Natural killer cell (primary cell): Measurements from ENCODE around the gene NFE2L3. TPM values are rescaled to one million over a fixed set of nuclear protein-coding genes. Genes with fewer than 3 reads are reported as not detected.

Experiments
- ATAC-seq, 3 donors: fragments of 150-1000 bp in 2 of 3; fragments of 200-7000 bp in 1 of 3; cut with Tn5 transposase; 1 replicate in 1 of 3; 2 replicates in 2 of 3; pipeline ENCODE4 v1.10.0; 2021; ENCODE audit warnings: mild to moderate bottlenecking in 2 of 3, moderate library complexity in 2 of 3
- DNase-seq, 2 donors: peaks; one replicate each; pipeline versions ENCODE4 v3.0.0 to v3.0.0-alpha.2; 2013 to 2021; ENCODE audit warnings: mixed read lengths in 1 of 2
- H3K27ac ChIP-seq: one replicate; pipeline ENCODE4 v1.5.1; 2013; ENCODE audit warnings: mild to moderate bottlenecking, low read length
- H3K27me3 ChIP-seq: one replicate; pipeline ENCODE4 v1.6.1; 2013; ENCODE audit warnings: low read length; ENCODE audit not compliant: control insufficient read depth, insufficient read depth
- H3K36me3 ChIP-seq: one replicate; pipeline ENCODE4 v1.6.1; 2013; ENCODE audit warnings: low read length; ENCODE audit not compliant: control insufficient read depth, insufficient read depth
- H3K4me1 ChIP-seq: one replicate; pipeline ENCODE4 v1.6.1; 2013; ENCODE audit warnings: low read length; ENCODE audit not compliant: control insufficient read depth, insufficient read depth
- H3K4me3 ChIP-seq: one replicate; pipeline ENCODE4 v1.5.1; 2013; ENCODE audit warnings: low read length
- H3K9me3 ChIP-seq: one replicate; pipeline ENCODE4 v1.6.1; 2013; ENCODE audit warnings: low read length; ENCODE audit not compliant: control insufficient read depth, insufficient read depth
- H3K27ac Mint-ChIP-seq, 2 donors: one replicate each; pipeline ENCODE4 v1.8.0; 2022; ENCODE audit warnings: mild to moderate bottlenecking in 2 of 2, mixed read lengths in 2 of 2, moderate library complexity in 1 of 2
- H3K27me3 Mint-ChIP-seq, 2 donors: one replicate each; pipeline ENCODE4 v1.8.0; 2022; ENCODE audit warnings: low read depth in 2 of 2, mixed read lengths in 2 of 2
- H3K36me3 Mint-ChIP-seq: one replicate; pipeline ENCODE4 v1.8.0; 2022; ENCODE audit warnings: mixed read lengths
- H3K4me1 Mint-ChIP-seq, 2 donors: one replicate each; pipeline ENCODE4 v1.8.0; 2022; ENCODE audit warnings: mixed read lengths in 2 of 2
- H3K4me3 Mint-ChIP-seq: one replicate; pipeline ENCODE4 v1.8.0; 2022; ENCODE audit warnings: mild to moderate bottlenecking, moderate library complexity, mixed read lengths
- H3K9me3 Mint-ChIP-seq, 2 donors: one replicate each; pipeline ENCODE4 v1.8.0; 2022; ENCODE audit warnings: mixed read lengths in 2 of 2
- WGBS: methylation state at CpG from one replicate; pipeline ENCODE4 v1.1.7; 2013; ENCODE audit warnings: missing lambda C conversion rate; ENCODE audit not compliant: insufficient coverage; 5-methylcytosine and 5-hydroxymethylcytosine counted together
- intact Hi-C: fragments of 100-400 bp; cut with micrococcal nuclease; formaldehyde crosslinking; loops from one replicate; pipeline ENCODE4 v1.14.2; 2022
- total RNA-seq, 4 donors: library from RNA; stranded (reverse); fragments of 120-200 nt in 1 of 4; gene quantifications; one replicate each; pipeline versions ENCODE4 v1.2.3 to v1.2.4, GENCODE V29; 2013 to 2022
- TF ChIP-seq, protein P1 (sequence below): fragments of 200-600 bp; IDR thresholded peaks from one replicate; pipeline ENCODE4 v1.8.0; 2022; ENCODE audit warnings: antibody characterized with exemption

The NFE2L3 gene
- total RNA-seq, 3 donors from 2014 or later (not counting 1 experiment from before 2014, with no cell fraction given) = 0.68 to 2.0 (median 1.00) TPM

GRCh38 chr7:26208040-26208439, 56.0 kb downstream of the NFE2L3 start:
- peaks cover 35 to 44% of the 10 kb centered on the region in 2 donors for H3K4me1 Mint-ChIP-seq
- DNase-seq (no peak), ATAC-seq (no peak)
- peak overlapping the region in 1 of 2 donors; percentile 45 for H3K27ac Mint-ChIP-seq
- Histone ChIP-seq H3K36me3 (peaks cover 58% of the 10 kb centered on the region), H3K27ac (no peak overlapping the region), H3K4me1 (peaks cover 9% of the 10 kb centered on the region), H3K27me3 (no peaks in the 10 kb centered on the region), H3K4me3 (no peak overlapping the region), H3K9me3 (no peaks in the 10 kb centered on the region)
- TF ChIP-seq, protein P1, sequence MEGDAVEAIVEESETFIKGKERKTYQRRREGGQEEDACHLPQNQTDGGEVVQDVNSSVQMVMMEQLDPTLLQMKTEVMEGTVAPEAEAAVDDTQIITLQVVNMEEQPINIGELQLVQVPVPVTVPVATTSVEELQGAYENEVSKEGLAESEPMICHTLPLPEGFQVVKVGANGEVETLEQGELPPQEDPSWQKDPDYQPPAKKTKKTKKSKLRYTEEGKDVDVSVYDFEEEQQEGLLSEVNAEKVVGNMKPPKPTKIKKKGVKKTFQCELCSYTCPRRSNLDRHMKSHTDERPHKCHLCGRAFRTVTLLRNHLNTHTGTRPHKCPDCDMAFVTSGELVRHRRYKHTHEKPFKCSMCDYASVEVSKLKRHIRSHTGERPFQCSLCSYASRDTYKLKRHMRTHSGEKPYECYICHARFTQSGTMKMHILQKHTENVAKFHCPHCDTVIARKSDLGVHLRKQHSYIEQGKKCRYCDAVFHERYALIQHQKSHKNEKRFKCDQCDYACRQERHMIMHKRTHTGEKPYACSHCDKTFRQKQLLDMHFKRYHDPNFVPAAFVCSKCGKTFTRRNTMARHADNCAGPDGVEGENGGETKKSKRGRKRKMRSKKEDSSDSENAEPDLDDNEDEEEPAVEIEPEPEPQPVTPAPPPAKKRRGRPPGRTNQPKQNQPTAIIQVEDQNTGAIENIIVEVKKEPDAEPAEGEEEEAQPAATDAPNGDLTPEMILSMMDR = no peak
- no peak overlapping the region for H3K4me3 Mint-ChIP-seq
- intact Hi-C loops = no loop called here
- H3K9me3 Mint-ChIP-seq = no peaks in the 10 kb centered on the region
- peaks cover 15% of the 10 kb centered on the region for H3K36me3 Mint-ChIP-seq
- H3K27me3 Mint-ChIP-seq = no peaks in the 10 kb centered on the region
- 86% methylated on average over 4 of the region's 5 CpGs for WGBS

- no peak overlapping the region for H3K4me3 Mint-ChIP-seq
- ATAC-seq = no peak
- no peaks in the 10 kb centered on the region for H3K36me3 Mint-ChIP-seq
These were observed 61.1 kb downstream of the NFE2L3 start for GRCh38 chr7:26212921-26213718.

DNA sequence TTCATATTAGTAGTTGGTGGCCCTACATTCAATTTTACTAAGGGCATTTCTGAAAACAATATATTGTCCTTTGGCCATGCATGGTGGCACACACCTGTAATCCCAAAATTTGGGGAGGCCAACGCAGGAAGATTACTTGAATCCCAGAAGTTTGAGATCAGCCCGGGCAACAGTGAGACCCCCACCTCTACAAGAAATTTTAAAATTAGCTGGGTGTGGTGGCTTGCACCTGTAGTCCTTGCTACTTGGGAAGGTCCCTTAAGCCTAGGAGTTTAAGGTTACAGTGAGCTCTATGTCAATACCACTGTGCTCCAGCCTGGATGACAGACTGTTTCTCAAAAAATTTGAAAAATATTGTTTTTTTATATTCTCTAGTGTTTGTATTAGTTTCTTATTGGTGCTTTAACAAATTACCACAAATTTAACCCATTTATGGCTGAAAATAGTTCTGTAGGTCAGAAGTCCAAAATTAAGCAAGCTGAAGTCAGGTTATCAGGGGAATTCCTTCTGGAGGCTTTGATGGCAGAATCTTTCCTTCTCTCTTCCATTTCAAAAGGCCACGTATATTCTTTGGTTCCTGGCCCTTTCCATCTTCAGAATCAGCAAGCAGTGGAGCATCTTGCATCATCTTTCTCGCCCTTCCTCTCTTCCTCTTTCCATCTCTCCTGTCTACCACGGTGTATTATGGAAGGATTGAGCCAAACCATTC, 62.0 kb downstream of the NFE2L3 start:
- no peak overlapping the region for H3K27ac ChIP-seq
- TF ChIP-seq, protein P1 = no peak
- intact Hi-C loops = no loop called here
- Mint-ChIP-seq H3K36me3 (no peaks in the 10 kb centered on the region), H3K27me3 (no peaks in the 10 kb centered on the region), H3K27ac (peak overlapping the region; percentile 19 to 24), H3K9me3 (no peaks in the 10 kb centered on the region), H3K4me1 (peaks cover 5 to 14% of the 10 kb centered on the region in 2 donors), H3K4me3 (no peak overlapping the region)
- no peaks in the 10 kb centered on the region for H3K4me1 ChIP-seq
- no peak overlapping the region for H3K4me3 ChIP-seq
- H3K36me3 ChIP-seq = peaks cover 40% of the 10 kb centered on the region
- H3K9me3 ChIP-seq = no peaks in the 10 kb centered on the region
- no peak for ATAC-seq
- no peak for DNase-seq
- 97% methylated on average over 3 of the region's 5 CpGs for WGBS
- no peaks in the 10 kb centered on the region for H3K27me3 ChIP-seq

More at GRCh38 chr7:26212921-26213718, 61.1 kb downstream of the NFE2L3 start:
- H3K27ac Mint-ChIP-seq = no peak overlapping the region
- no peaks in the 10 kb centered on the region for H3K9me3 Mint-ChIP-seq
- Histone ChIP-seq H3K36me3 (peaks cover 43% of the 10 kb centered on the region), H3K4me3 (no peak overlapping the region), H3K27ac (no peak overlapping the region), H3K9me3 (no peaks in the 10 kb centered on the region), H3K27me3 (no peaks in the 10 kb centered on the region), H3K4me1 (no peaks in the 10 kb centered on the region)
- TF ChIP-seq, protein P1 = no peak
- peaks cover 5 to 14% of the 10 kb centered on the region in 2 donors for H3K4me1 Mint-ChIP-seq
- WGBS = 100% methylated on average over 2 of the region's 2 CpGs
- intact Hi-C loops = no loop called here
- no peaks in the 10 kb centered on the region for H3K27me3 Mint-ChIP-seq
- no peak for DNase-seq
